ENCODE data around the gene CEP128. TPM values are rescaled to one million over a fixed set of nuclear protein-coding genes. Genes with fewer than 3 reads are reported as not detected.

The CEP128 gene
- total RNA-seq, 1 experiment from 2014 or later = 29.3 TPM

- Histone ChIP-seq H3K27ac (no peak overlapping the region), H3K4me3 (no peak overlapping the region), H3K4me2 (no peak overlapping the region), H3K27me3 (ENCODE audit: insufficient read depth, low read depth) (no peaks in the 10 kb centered on the region), H3K9me3 (ENCODE audit: insufficient read depth, low read depth) (peaks cover 6% of the 10 kb centered on the region; the same call in 1 of the 2 replicates), H3K9me2 (ENCODE audit: insufficient read depth) (no peaks in the 10 kb centered on the region), H4K20me1 (ENCODE audit: insufficient read depth) (no peaks in the 10 kb centered on the region), H2AFZ (no peak overlapping the region), H3K36me3 (ENCODE audit: low read depth) (peaks cover 7% of the 10 kb centered on the region; the same call in 1 of the 2 replicates), H3K79me2 (ENCODE audit: low read depth) (no peaks in the 10 kb centered on the region), H3K4me1 (replicated peaks; ENCODE audit: insufficient read depth) (peaks cover 8% of the 10 kb centered on the region), H3F3A (ENCODE audit: insufficient read depth, low read depth) (peaks cover 4% of the 10 kb centered on the region; the same call in 1 of the 2 replicates)
- POLR2A ChIA-PET (ENCODE audit: unreplicated experiment) = no interaction called here
- no TSS peak for BruUV-seq (replicated peaks)
- DNase-seq = no peak
- CTCF ChIA-PET = no interaction called here
- intact Hi-C loops (cut with micrococcal nuclease; ENCODE audit: unreplicated experiment) = no loop called here
- TF ChIP-seq, protein P1, sequence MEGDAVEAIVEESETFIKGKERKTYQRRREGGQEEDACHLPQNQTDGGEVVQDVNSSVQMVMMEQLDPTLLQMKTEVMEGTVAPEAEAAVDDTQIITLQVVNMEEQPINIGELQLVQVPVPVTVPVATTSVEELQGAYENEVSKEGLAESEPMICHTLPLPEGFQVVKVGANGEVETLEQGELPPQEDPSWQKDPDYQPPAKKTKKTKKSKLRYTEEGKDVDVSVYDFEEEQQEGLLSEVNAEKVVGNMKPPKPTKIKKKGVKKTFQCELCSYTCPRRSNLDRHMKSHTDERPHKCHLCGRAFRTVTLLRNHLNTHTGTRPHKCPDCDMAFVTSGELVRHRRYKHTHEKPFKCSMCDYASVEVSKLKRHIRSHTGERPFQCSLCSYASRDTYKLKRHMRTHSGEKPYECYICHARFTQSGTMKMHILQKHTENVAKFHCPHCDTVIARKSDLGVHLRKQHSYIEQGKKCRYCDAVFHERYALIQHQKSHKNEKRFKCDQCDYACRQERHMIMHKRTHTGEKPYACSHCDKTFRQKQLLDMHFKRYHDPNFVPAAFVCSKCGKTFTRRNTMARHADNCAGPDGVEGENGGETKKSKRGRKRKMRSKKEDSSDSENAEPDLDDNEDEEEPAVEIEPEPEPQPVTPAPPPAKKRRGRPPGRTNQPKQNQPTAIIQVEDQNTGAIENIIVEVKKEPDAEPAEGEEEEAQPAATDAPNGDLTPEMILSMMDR (conservative IDR thresholded peaks at IDR 0.05) = no peak
- no peak for TF ChIP-seq EZH2 (IDR thresholded peaks at IDR 0.05; ENCODE audit: low read depth)
Measured at GRCh38 chr14:80606347-80606772, 335.2 kb downstream of the CEP128 start.

DNA sequence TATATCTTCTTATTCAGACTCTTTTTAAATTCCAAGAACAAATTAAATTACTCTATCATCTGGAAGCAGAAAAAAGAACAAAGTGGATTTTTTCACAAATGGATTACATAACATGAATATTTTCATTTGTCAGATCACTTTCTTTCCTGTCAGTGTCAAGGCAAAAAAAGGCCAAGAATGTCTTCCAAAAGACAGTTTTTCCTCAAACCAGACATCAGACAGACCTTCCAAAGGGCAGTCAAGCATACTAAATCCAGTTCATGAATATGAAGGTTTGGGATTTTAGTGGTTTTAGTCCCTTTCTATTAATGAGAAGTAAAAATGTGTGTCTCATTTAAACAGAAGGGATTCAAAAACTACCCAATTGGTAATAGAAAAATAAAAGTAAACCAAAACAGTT lies 336.0 kb downstream of the CEP128 start:
- TF ChIP-seq EZH2 (IDR thresholded peaks at IDR 0.05; ENCODE audit: low read depth) = no peak
- TF ChIP-seq, protein P1 (conservative IDR thresholded peaks at IDR 0.05) = no peak
- no peak for DNase-seq
- no TSS peak for BruUV-seq (replicated peaks)
- Histone ChIP-seq H3K36me3 (ENCODE audit: low read depth) (peaks cover 7% of the 10 kb centered on the region; the same call in 1 of the 2 replicates), H3K27me3 (ENCODE audit: insufficient read depth, low read depth) (no peaks in the 10 kb centered on the region), H3K4me2 (no peak overlapping the region), H3K27ac (no peak overlapping the region), H2AFZ (no peak overlapping the region), H3K4me1 (replicated peaks; ENCODE audit: insufficient read depth) (peaks cover 8% of the 10 kb centered on the region), H3K9me2 (ENCODE audit: insufficient read depth) (no peaks in the 10 kb centered on the region), H3F3A (ENCODE audit: insufficient read depth, low read depth) (peaks cover 4% of the 10 kb centered on the region; the same call in 1 of the 2 replicates), H3K4me3 (no peak overlapping the region), H3K9me3 (ENCODE audit: insufficient read depth, low read depth) (peaks cover 5% of the 10 kb centered on the region; the same call in 1 of the 2 replicates), H3K79me2 (ENCODE audit: low read depth) (no peaks in the 10 kb centered on the region), H4K20me1 (ENCODE audit: insufficient read depth) (no peaks in the 10 kb centered on the region)
- POLR2A ChIA-PET (ENCODE audit: unreplicated experiment) = no interaction called here
- intact Hi-C loops (cut with micrococcal nuclease; ENCODE audit: unreplicated experiment) = no loop called here
- CTCF ChIA-PET = no interaction called here

- Histone ChIP-seq H4K20me1 (ENCODE audit: insufficient read depth) (no peaks in the 10 kb centered on the region), H3K36me3 (ENCODE audit: low read depth) (0 out of 2 replicates have a peak, but pooled peaks cover 4% of the 10 kb centered on the region), H3K9me2 (ENCODE audit: insufficient read depth) (no peaks in the 10 kb centered on the region), H2AFZ (no peak overlapping the region), H3K27ac (no peak overlapping the region), H3K4me2 (no peak overlapping the region), H3K27me3 (ENCODE audit: insufficient read depth, low read depth) (no peaks in the 10 kb centered on the region), H3K4me1 (replicated peaks; ENCODE audit: insufficient read depth) (no peaks in the 10 kb centered on the region), H3K9me3 (ENCODE audit: insufficient read depth, low read depth) (no peaks in the 10 kb centered on the region), H3K79me2 (ENCODE audit: low read depth) (no peaks in the 10 kb centered on the region), H3F3A (ENCODE audit: insufficient read depth, low read depth) (peaks cover 4% of the 10 kb centered on the region; the same call in 1 of the 2 replicates), H3K4me3 (no peak overlapping the region)
- no TSS peak for BruUV-seq (replicated peaks)
- DNase-seq = no peak
- no peak for TF ChIP-seq EZH2 (IDR thresholded peaks at IDR 0.05; ENCODE audit: low read depth)
- TF ChIP-seq, protein P1 (conservative IDR thresholded peaks at IDR 0.05) = no peak
- ChIA-PET POLR2A (ENCODE audit: unreplicated experiment) (no interaction called here), CTCF (no interaction called here)
- intact Hi-C loops (cut with micrococcal nuclease; ENCODE audit: unreplicated experiment) = no loop called here
Measured at GRCh38 chr14:80602946-80603345, 338.6 kb downstream of the CEP128 start.

All from PC-9 (cell line).